HepG2 (cell line): ENCODE measurements around the gene THSD1.

Experiments
- BCL3 ChIP-seq: sonication (generic); formaldehyde crosslinking; IDR thresholded peaks from 2 replicates; pipeline ENCODE4 v1.5.1; 2020; ENCODE audit warnings: mild to moderate bottlenecking, missing genetic modification reagents, moderate library complexity
- FOXM1 ChIP-seq: sonication (generic); formaldehyde crosslinking; IDR thresholded peaks from 2 replicates; pipeline ENCODE4 v1.5.0; 2020; ENCODE audit warnings: missing genetic modification reagents
- PHF8 ChIP-seq: sonication (generic); formaldehyde crosslinking; IDR thresholded peaks from 2 replicates; pipeline ENCODE4 v1.5.0; 2020; ENCODE audit warnings: missing genetic modification reagents
- POLR2AphosphoS5 ChIP-seq: IDR thresholded peaks from 2 replicates; pipeline ENCODE4 v1.6.1; 2012; ENCODE audit warnings: low read depth, low read length
- RAD21 ChIP-seq: fragments of 450-650 bp; formaldehyde crosslinking; IDR thresholded peaks from 2 replicates; pipeline ENCODE4 v1.5.0; 2020; ENCODE audit warnings: mild to moderate bottlenecking
- RXRA ChIP-seq: sonication (generic); formaldehyde crosslinking; IDR thresholded peaks from 2 replicates; pipeline ENCODE4 v1.5.1; 2020; ENCODE audit warnings: missing genetic modification reagents
- SAP130 ChIP-seq: IDR thresholded peaks from 2 replicates; pipeline ENCODE4 v1.6.1; 2016; ENCODE audit warnings: low read depth
- SATB2 ChIP-seq: sonication (generic); formaldehyde crosslinking; IDR thresholded peaks from 2 replicates; pipeline ENCODE4 v1.5.0; 2020; ENCODE audit warnings: missing genetic modification reagents
- THYN1 ChIP-seq: sonication (generic); formaldehyde crosslinking; IDR thresholded peaks from 2 replicates; pipeline ENCODE4 v1.8.1; 2023; ENCODE audit warnings: low read depth, mild to moderate bottlenecking, moderate library complexity, missing genetic modification reagents, borderline replicate concordance
- ZC3H4 ChIP-seq: sonication (generic); formaldehyde crosslinking; IDR thresholded peaks from 2 replicates; pipeline ENCODE4 v1.4.0; 2020; ENCODE audit warnings: missing genetic modification reagents, borderline replicate concordance
- ZNF136 ChIP-seq: sonication (generic); formaldehyde crosslinking; IDR thresholded peaks from 2 replicates; pipeline ENCODE4 v1.8.1; 2022; ENCODE audit warnings: low read depth, mild to moderate bottlenecking, moderate library complexity, missing genetic modification reagents
- ZNF264 ChIP-seq: sonication (generic); formaldehyde crosslinking; IDR thresholded peaks from 2 replicates; pipeline ENCODE4 v1.4.0; 2020; ENCODE audit warnings: missing genetic modification reagents
- ZNF414 ChIP-seq: sonication (generic); formaldehyde crosslinking; IDR thresholded peaks from 2 replicates; pipeline ENCODE4 v1.5.0; 2020; ENCODE audit warnings: missing genetic modification reagents
- ZNF609 ChIP-seq: sonication (generic); formaldehyde crosslinking; IDR thresholded peaks from 2 replicates; pipeline ENCODE4 v1.4.0; 2020; ENCODE audit warnings: mild to moderate bottlenecking, missing genetic modification reagents, borderline replicate concordance

- TF ChIP-seq ZC3H4 (no peak), SAP130 (CRISPR knock-in tag) (no peak), PHF8 (CRISPR knock-in tag) (no peak), THYN1 (CRISPR knock-in tag) (no peak), POLR2AphosphoS5 (no peak), ZNF609 (no peak), BCL3 (CRISPR knock-in tag) (no peak), ZNF414 (CRISPR knock-in tag) (no peak), SATB2 (no peak), RAD21 (no peak), ZNF264 (CRISPR knock-in tag) (no peak), RXRA (CRISPR knock-in tag) (no peak), FOXM1 (CRISPR knock-in tag) (no peak), ZNF136 (CRISPR knock-in tag) (no peak)
These were observed 61.9 kb downstream of the THSD1 start for GRCh38 chr13:52344108-52344507.
